ENCODE data around the gene XCL2. TPM values are rescaled to one million over a fixed set of nuclear protein-coding genes. Genes with fewer than 3 reads are reported as not detected.
"Not testable (repeated sequence)": the region's sequence is repeated elsewhere in the genome, so short reads cannot be mapped to it uniquely, and the experiment has no call there.

Gene XCL2
- total and polyA plus RNA-seq, 2 of the 8 experiments (the other 6 are each of a cell fraction or from before 2014, with no cell fraction given) = not detected

- H4K8ac ChIP-seq (ENCODE audit: extremely low read depth, insufficient read depth, low read length); DNase-seq (ENCODE audit: low read depth in 1 of 2, low spot score in 2 of 2); H3K27ac ChIP-seq (ENCODE audit: low read depth, low read length); H2BK15ac ChIP-seq (ENCODE audit: low read length); H3K79me2 ChIP-seq (ENCODE audit: control insufficient read depth in 1 of 2, insufficient read depth in 2 of 2, low read length in 2 of 2); H2BK20ac ChIP-seq (ENCODE audit: low read length); POLR2A ChIA-PET (ENCODE audit: partially characterized antibody); H2AK5ac ChIP-seq (ENCODE audit: low read depth, low read length); H3K36me3 ChIP-seq (ENCODE audit: control insufficient read depth in 2 of 4, insufficient read depth in 4 of 4, low read length in 3 of 4); H3K56ac ChIP-seq (replicated peaks; ENCODE audit: insufficient read length, low read depth, low read length); H3K4me2 ChIP-seq (ENCODE audit: insufficient read depth in 1 of 2, low read depth in 2 of 2, low read length in 2 of 2); H4K5ac ChIP-seq (ENCODE audit: insufficient read length, low read depth, low read length); H2BK5ac ChIP-seq (ENCODE audit: low read depth, low read length); H3K9ac ChIP-seq (replicated peaks in 1 of 4; ENCODE audit: extremely low read depth in 1 of 4, low read depth in 3 of 4, low read length in 3 of 4); H2BK12ac ChIP-seq (ENCODE audit: low read depth, low read length); H3K79me1 ChIP-seq (ENCODE audit: low read depth, low read length); H2BK120ac ChIP-seq (replicated peaks; ENCODE audit: low read depth, low read length); H2AFZ ChIP-seq (ENCODE audit: low read length); H3K9me3 ChIP-seq (ENCODE audit: insufficient read depth in 2 of 2, low read depth in 1 of 2, low read length in 1 of 2); H4K91ac ChIP-seq (replicated peaks; ENCODE audit: insufficient read length, low read length); H3K23ac ChIP-seq (ENCODE audit: insufficient read length); H3K27me3 ChIP-seq (replicated peaks in 1 of 4; ENCODE audit: control insufficient read depth in 3 of 4, extremely low read depth in 1 of 4, insufficient read depth in 3 of 4, low read length in 3 of 4); H4K20me1 ChIP-seq (replicated peaks in 1 of 2; ENCODE audit: control insufficient read depth in 1 of 2, insufficient read depth in 2 of 2, low read length in 2 of 2); H3K18ac ChIP-seq (ENCODE audit: extremely low read depth, low read length); H3K4me3 ChIP-seq (ENCODE audit: extremely low read depth in 1 of 4, insufficient read depth in 2 of 4, low read depth in 3 of 4, low read length in 4 of 4); H3K14ac ChIP-seq (ENCODE audit: insufficient read length); H3K23me2 ChIP-seq (ENCODE audit: low read depth, low read length); H3K4ac ChIP-seq (replicated peaks; ENCODE audit: insufficient read length, low read depth, low read length); H3K4me1 ChIP-seq (replicated peaks in 1 of 4; ENCODE audit: control insufficient read depth in 3 of 4, insufficient read depth in 4 of 4, low read length in 3 of 4): not testable (repeated sequence)
- WGBS, 2 experiments (ENCODE audit: extremely low coverage in 1 of 2, insufficient coverage in 1 of 2, insufficient read length in 1 of 2, insufficient replicate concordance in 2 of 2, low coverage in 1 of 2, low lambda C conversion rate in 2 of 2, missing lambda C conversion rate in 1 of 2) = 24% methylated on average over 4 of the region's 4 CpGs; no CpG with 5 or more reads in 1 of the 2 experiments
- FAIRE-seq = peak; percentile 95
- CTCF ChIA-PET (ENCODE audit: partially characterized antibody) = interaction anchor here (1.2 kb wide), 1 partner anchor 9 kb away, joined by 3 read pairs; no protein-coding TSS in a partner anchor
- peak; percentile 24 to 30; a peak in 3 of 4 replicates for TF ChIP-seq RAD21 (IDR thresholded peaks at IDR 0.05 in 1 of 2, conservative IDR thresholded peaks at IDR 0.05 in 1 of 2; ENCODE audit: low read depth in 2 of 2, low read length in 2 of 2)
- peak; percentile 7; the same call in 1 of the 2 replicates for TF ChIP-seq CEBPB (IDR thresholded peaks at IDR 0.05; ENCODE audit: low read depth, low read length)
- peak in 2 of 3 experiments; percentile 17 to 21; a peak in 2 of 4 replicates for TF ChIP-seq CTCF (IDR thresholded peaks at IDR 0.05; ENCODE audit: control extremely low read depth in 1 of 3, insufficient read depth in 1 of 3, low read depth in 1 of 3, low read length in 3 of 3)
Measured at GRCh38 chr1:168574234-168574633, 30.4 kb upstream of the XCL2 start.
